ENCODE results near the gene BPIFB4. TPM values are rescaled to one million over a fixed set of nuclear protein-coding genes. Genes with fewer than 3 reads are reported as not detected.
A peak's percentile ranks its signal among the peaks of the same experiment; 100 is the strongest.
"Not testable (repeated sequence)": the region's sequence is repeated elsewhere in the genome, so short reads cannot be mapped to it uniquely, and the experiment has no call there.

Gene BPIFB4
- total RNA-seq, 2 donors from 2014 or later = not detected

GRCh38 chr20:33081411-33082154 lies 2.1 kb downstream of the BPIFB4 start:
- intact Hi-C loops (cut with DNase I, micrococcal nuclease) = no loop called here
- ATAC-seq (no peak), DNase-seq (no peak)

GRCh38 chr20:33082546-33082945 lies 3.1 kb downstream of the BPIFB4 start:
- ATAC-seq (no peak), DNase-seq (no peak)
- intact Hi-C loops (cut with DNase I, micrococcal nuclease) = no loop called here

- no peak for ATAC-seq
- DNase-seq = no peak
- intact Hi-C loops (cut with DNase I, micrococcal nuclease) = no loop called here
These were observed 4.3 kb downstream of the BPIFB4 start for GRCh38 chr20:33083544-33084340.

GRCh38 chr20:33084722-33085121 lies 5.3 kb downstream of the BPIFB4 start:
- no peak for ATAC-seq
- intact Hi-C loops (cut with DNase I, micrococcal nuclease) = no loop called here
- no peak for DNase-seq

- no peak for ATAC-seq
- intact Hi-C loops (cut with DNase I, micrococcal nuclease) = no loop called here
- no peak for DNase-seq
These were observed 6.7 kb downstream of the BPIFB4 start for GRCh38 chr20:33086052-33086722.

GRCh38 chr20:33091147-33091546 lies 11.7 kb downstream of the BPIFB4 start:
- intact Hi-C loops (cut with DNase I, micrococcal nuclease) = no loop called here
- ATAC-seq = no peak
- no peak for DNase-seq

- intact Hi-C loops (cut with DNase I, micrococcal nuclease) = no loop called here
- ATAC-seq = no peak
These were observed 12.2 kb downstream of the BPIFB4 start for GRCh38 chr20:33091693-33092092.

GRCh38 chr20:33092361-33092760 lies 12.9 kb downstream of the BPIFB4 start:
- no peak for ATAC-seq
- intact Hi-C loops (cut with DNase I, micrococcal nuclease) = no loop called here
- no peak for DNase-seq

More at GRCh38 chr20:33091693-33092092, 12.2 kb downstream of the BPIFB4 start:
- no peak for DNase-seq

GRCh38 chr20:33093074-33093473 lies 13.6 kb downstream of the BPIFB4 start:
- DNase-seq (no peak), ATAC-seq (no peak)
- intact Hi-C loops (cut with DNase I, micrococcal nuclease) = no loop called here

- intact Hi-C loops (cut with DNase I, micrococcal nuclease) = no loop called here
- no peak for ATAC-seq
- DNase-seq = no peak
These were observed 14.1 kb downstream of the BPIFB4 start for GRCh38 chr20:33093582-33093981.

- ATAC-seq = no peak
- no peak for DNase-seq
- intact Hi-C loops (cut with DNase I, micrococcal nuclease) = no loop called here
These were observed 15.8 kb downstream of the BPIFB4 start for GRCh38 chr20:33095249-33095648.

GRCh38 chr20:33095902-33096584 lies 16.6 kb downstream of the BPIFB4 start:
- peak in 1 of 2 donors; percentile 9 for DNase-seq
- intact Hi-C loops (cut with DNase I, micrococcal nuclease); ATAC-seq: not testable (repeated sequence)

GRCh38 chr20:33097001-33097400 lies 17.6 kb downstream of the BPIFB4 start:
- DNase-seq (no peak), ATAC-seq (no peak)
- intact Hi-C loops (cut with DNase I, micrococcal nuclease) = no loop called here

GRCh38 chr20:33099843-33100538 lies 20.5 kb downstream of the BPIFB4 start:
- ATAC-seq = no peak
- DNase-seq = no peak
- intact Hi-C loops (cut with DNase I, micrococcal nuclease) = no loop called here

- ATAC-seq (no peak), DNase-seq (no peak)
- intact Hi-C loops (cut with DNase I, micrococcal nuclease) = no loop called here
These were observed 24.1 kb downstream of the BPIFB4 start for GRCh38 chr20:33103556-33103955.

- DNase-seq (no peak), ATAC-seq (no peak)
- intact Hi-C loops (cut with DNase I, micrococcal nuclease) = no loop called here
These were observed 24.9 kb downstream of the BPIFB4 start for GRCh38 chr20:33104336-33104735.

- intact Hi-C loops (cut with DNase I, micrococcal nuclease) = no loop called here
- ATAC-seq (no peak), DNase-seq (no peak)
These were observed 26.0 kb downstream of the BPIFB4 start for GRCh38 chr20:33105316-33105924.

- DNase-seq; intact Hi-C loops (cut with DNase I, micrococcal nuclease): not testable (repeated sequence)
- peak; percentile 26 for ATAC-seq
These were observed 26.7 kb downstream of the BPIFB4 start for GRCh38 chr20:33106058-33106620.
